Measurements from ENCODE around the gene ASPRV1. TPM values are rescaled to one million over a fixed set of nuclear protein-coding genes. Genes with fewer than 3 reads are reported as not detected.

ASPRV1 gene
- total RNA-seq, 1 donor from 2014 or later, result 0.75 TPM

DNA sequence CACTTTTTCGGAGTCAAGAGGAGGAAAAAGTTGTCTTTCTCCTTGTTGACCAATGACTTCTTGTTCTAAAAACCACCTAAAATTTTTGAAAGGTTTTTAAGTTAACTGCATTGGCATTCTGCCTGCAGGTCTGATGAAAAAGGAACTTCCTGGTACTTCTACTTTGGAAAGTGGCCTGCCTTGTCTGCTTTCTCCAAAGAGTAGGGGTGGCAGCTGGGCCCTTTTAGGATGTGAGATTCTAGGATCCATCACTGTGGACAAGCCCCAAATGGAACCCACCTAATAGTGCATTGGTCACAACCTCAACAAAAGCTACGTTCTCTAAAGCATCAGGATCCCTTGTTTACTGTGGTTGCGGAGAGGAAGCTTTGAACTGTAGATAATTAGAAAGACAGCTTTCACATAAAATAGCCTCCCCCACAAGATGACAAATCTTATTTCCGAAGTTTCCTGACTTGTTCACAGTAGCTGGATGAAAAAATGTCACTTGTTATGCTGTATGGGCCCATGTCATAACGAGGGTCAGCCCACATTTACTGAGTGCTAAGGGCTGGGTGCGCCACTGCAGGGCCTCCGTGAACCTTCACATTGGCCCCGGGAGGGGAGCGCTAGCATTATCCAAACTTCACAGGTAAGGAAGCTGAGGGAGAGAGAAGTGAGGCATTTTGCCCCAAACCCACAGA lies 17.4 kb downstream of the ASPRV1 start:
- TF ChIP-seq, protein P1, sequence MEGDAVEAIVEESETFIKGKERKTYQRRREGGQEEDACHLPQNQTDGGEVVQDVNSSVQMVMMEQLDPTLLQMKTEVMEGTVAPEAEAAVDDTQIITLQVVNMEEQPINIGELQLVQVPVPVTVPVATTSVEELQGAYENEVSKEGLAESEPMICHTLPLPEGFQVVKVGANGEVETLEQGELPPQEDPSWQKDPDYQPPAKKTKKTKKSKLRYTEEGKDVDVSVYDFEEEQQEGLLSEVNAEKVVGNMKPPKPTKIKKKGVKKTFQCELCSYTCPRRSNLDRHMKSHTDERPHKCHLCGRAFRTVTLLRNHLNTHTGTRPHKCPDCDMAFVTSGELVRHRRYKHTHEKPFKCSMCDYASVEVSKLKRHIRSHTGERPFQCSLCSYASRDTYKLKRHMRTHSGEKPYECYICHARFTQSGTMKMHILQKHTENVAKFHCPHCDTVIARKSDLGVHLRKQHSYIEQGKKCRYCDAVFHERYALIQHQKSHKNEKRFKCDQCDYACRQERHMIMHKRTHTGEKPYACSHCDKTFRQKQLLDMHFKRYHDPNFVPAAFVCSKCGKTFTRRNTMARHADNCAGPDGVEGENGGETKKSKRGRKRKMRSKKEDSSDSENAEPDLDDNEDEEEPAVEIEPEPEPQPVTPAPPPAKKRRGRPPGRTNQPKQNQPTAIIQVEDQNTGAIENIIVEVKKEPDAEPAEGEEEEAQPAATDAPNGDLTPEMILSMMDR (IDR thresholded peaks at IDR 0.05), result no peak
- no peak overlapping the region for H3K27ac Mint-ChIP-seq (ENCODE audit: unreplicated experiment)
- peaks cover 23% of the 10 kb centered on the region for H3K4me1 Mint-ChIP-seq (ENCODE audit: unreplicated experiment)
- H3K27me3 Mint-ChIP-seq (ENCODE audit: unreplicated experiment), result no peaks in the 10 kb centered on the region
- DNase-seq (ENCODE audit: extremely low spot score, unreplicated experiment), result no peak
- H3K4me3 Mint-ChIP-seq (ENCODE audit: unreplicated experiment), result no peak overlapping the region
- H3K36me3 Mint-ChIP-seq (ENCODE audit: unreplicated experiment), result peaks cover 18% of the 10 kb centered on the region
- no peaks in the 10 kb centered on the region for H3K9me3 Mint-ChIP-seq (ENCODE audit: unreplicated experiment)

DNA sequence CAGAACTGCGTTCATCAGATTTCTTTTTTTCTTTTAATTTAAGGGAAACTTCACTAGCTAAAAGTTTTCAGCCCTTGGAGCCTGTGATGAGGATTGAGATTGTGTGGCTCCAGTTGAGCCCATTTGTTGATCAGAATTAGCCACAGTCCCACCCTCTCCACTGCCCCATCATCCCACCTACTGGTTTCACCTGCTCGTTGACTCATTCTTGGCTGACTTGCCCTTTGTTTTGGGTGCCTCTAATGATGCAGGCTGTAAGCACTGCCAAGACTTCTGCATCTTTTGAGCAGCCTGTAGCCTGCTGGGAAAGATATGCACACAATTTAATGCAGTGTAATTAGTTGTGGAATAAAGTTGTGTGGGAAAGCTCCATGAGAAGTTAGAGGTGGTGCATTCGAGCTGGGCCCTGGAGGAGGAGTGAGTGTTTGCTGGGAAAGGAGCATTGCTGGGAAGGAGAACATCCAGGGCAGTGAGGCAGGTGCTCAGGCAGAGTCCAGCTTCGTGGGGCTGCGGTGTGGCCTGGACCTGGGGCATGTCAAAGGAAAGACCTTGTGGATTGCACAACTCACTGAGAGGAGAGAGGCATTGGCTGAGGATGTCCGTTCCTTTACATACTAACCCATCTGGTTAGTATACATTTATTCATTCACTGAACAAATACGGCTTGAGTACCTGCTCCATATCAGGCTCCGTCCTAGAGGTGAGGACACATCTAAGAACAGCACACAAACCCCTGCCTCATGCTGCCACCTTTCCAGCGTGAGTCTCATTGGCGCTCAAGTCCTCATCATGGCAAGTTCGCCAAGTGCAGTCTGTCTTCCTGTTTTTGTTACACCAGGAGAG lies 18.2 kb downstream of the ASPRV1 start:
- H3K9me3 Mint-ChIP-seq (ENCODE audit: unreplicated experiment), result no peaks in the 10 kb centered on the region
- TF ChIP-seq, protein P1 (IDR thresholded peaks at IDR 0.05), result no peak
- no peak for DNase-seq (ENCODE audit: extremely low spot score, unreplicated experiment)
- H3K4me1 Mint-ChIP-seq (ENCODE audit: unreplicated experiment), result peaks cover 23% of the 10 kb centered on the region
- no peak overlapping the region for H3K4me3 Mint-ChIP-seq (ENCODE audit: unreplicated experiment)
- no peak overlapping the region for H3K27ac Mint-ChIP-seq (ENCODE audit: unreplicated experiment)
- peaks cover 26% of the 10 kb centered on the region for H3K36me3 Mint-ChIP-seq (ENCODE audit: unreplicated experiment)
- no peaks in the 10 kb centered on the region for H3K27me3 Mint-ChIP-seq (ENCODE audit: unreplicated experiment)

DNA sequence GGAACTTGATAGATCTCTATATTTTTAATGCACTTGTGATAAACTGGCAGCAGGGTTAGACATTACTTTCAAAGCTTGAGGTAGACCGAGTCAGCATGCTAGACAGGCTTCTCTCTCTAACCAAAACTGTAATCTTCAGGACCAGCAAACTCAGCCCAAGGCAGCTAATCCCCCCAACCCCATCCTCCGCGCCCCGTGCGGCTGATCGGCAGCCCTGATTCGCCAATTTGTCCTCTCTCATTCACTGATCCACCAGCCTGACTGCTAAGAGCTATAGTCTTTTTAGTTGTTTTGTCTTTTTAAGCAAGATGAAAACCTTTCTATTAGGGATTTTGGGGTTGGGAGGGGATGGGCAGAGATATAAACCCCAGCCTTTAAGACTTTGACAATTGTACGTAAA lies 20.7 kb downstream of the ASPRV1 start:
- Mint-ChIP-seq H3K4me3 (ENCODE audit: unreplicated experiment) (no peak overlapping the region), H3K27me3 (ENCODE audit: unreplicated experiment) (no peaks in the 10 kb centered on the region), H3K9me3 (ENCODE audit: unreplicated experiment) (no peaks in the 10 kb centered on the region), H3K27ac (ENCODE audit: unreplicated experiment) (no peak overlapping the region), H3K4me1 (ENCODE audit: unreplicated experiment) (peaks cover 4% of the 10 kb centered on the region), H3K36me3 (ENCODE audit: unreplicated experiment) (peaks cover 43% of the 10 kb centered on the region)
- DNase-seq (ENCODE audit: extremely low spot score, unreplicated experiment), result no peak
- TF ChIP-seq, protein P1 (IDR thresholded peaks at IDR 0.05), result no peak

DNA sequence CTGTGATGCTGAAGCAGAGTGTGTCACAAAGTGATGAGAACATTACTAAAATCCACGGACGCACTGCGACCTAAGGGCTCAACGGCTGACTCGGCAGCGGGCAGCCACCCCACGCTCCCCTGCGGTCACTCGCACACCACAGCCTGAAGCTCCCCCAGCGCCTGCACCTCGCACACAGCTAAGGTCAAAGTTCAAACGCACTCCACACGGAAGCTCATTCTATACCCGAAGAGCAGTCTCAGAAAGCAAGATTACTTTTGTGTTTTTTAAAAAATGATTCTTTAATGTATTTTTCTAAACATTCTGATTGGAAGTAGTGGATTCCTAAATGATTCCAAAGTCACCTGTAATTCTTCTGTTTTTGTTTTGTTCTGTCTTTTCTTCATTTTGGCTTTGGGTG lies 21.7 kb downstream of the ASPRV1 start:
- Mint-ChIP-seq H3K4me3 (ENCODE audit: unreplicated experiment) (no peak overlapping the region), H3K36me3 (ENCODE audit: unreplicated experiment) (peaks cover 44% of the 10 kb centered on the region), H3K27ac (ENCODE audit: unreplicated experiment) (no peak overlapping the region), H3K27me3 (ENCODE audit: unreplicated experiment) (no peaks in the 10 kb centered on the region), H3K9me3 (ENCODE audit: unreplicated experiment) (no peaks in the 10 kb centered on the region), H3K4me1 (ENCODE audit: unreplicated experiment) (peaks cover under 1% of the 10 kb centered on the region)
- no peak for DNase-seq (ENCODE audit: extremely low spot score, unreplicated experiment)
- TF ChIP-seq, protein P1 (IDR thresholded peaks at IDR 0.05), result no peak

DNA sequence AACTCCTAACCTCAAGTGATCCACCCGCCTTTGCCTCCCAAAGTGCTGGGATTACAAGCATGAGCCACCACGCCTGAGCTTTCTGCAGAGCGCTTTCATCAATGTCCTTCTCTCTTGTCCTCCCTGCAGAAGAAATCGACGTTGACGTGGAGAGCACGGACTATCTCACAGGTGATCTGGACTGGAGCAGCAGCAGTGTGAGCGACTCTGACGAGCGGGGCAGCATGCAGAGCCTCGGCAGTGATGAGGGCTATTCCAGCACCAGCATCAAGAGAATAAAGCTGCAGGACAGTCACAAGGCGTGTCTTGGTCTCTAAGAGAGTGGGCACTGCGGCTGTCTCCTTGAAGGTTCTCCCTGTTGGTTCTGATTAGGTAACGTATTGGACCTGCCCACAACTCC lies 23.5 kb downstream of the ASPRV1 start:
- TF ChIP-seq, protein P1 (IDR thresholded peaks at IDR 0.05), result no peak
- peaks cover 41% of the 10 kb centered on the region for H3K36me3 Mint-ChIP-seq (ENCODE audit: unreplicated experiment)
- no peak for DNase-seq (ENCODE audit: extremely low spot score, unreplicated experiment)
- no peaks in the 10 kb centered on the region for H3K27me3 Mint-ChIP-seq (ENCODE audit: unreplicated experiment)
- H3K9me3 Mint-ChIP-seq (ENCODE audit: unreplicated experiment), result no peaks in the 10 kb centered on the region
- H3K4me1 Mint-ChIP-seq (ENCODE audit: unreplicated experiment), result peaks cover 12% of the 10 kb centered on the region
- no peak overlapping the region for H3K4me3 Mint-ChIP-seq (ENCODE audit: unreplicated experiment)
- H3K27ac Mint-ChIP-seq (ENCODE audit: unreplicated experiment), result no peak overlapping the region

Measured in osteocyte (in vitro differentiated cells).